Natural killer cell (primary cell): ENCODE data around the gene COL25A1. TPM values are rescaled to one million over a fixed set of nuclear protein-coding genes. Genes with fewer than 3 reads are reported as not detected.
"Not testable (repeated sequence)": the region's sequence is repeated elsewhere in the genome, so short reads cannot be mapped to it uniquely, and the experiment has no call there.

Experiments
- ATAC-seq, 3 donors: fragments of 150-1000 bp in 2 of 3; fragments of 200-7000 bp in 1 of 3; cut with Tn5 transposase; 1 replicate in 1 of 3; 2 replicates in 2 of 3; pipeline ENCODE4 v1.10.0; 2021; ENCODE audit warnings: mild to moderate bottlenecking in 2 of 3, moderate library complexity in 2 of 3
- DNase-seq, 2 donors: peaks; one replicate each; pipeline versions ENCODE4 v3.0.0 to v3.0.0-alpha.2; 2013 to 2021; ENCODE audit warnings: mixed read lengths in 1 of 2
- H3K27ac ChIP-seq: one replicate; pipeline ENCODE4 v1.5.1; 2013; ENCODE audit warnings: mild to moderate bottlenecking, low read length
- H3K27me3 ChIP-seq: one replicate; pipeline ENCODE4 v1.6.1; 2013; ENCODE audit warnings: low read length; ENCODE audit not compliant: control insufficient read depth, insufficient read depth
- H3K36me3 ChIP-seq: one replicate; pipeline ENCODE4 v1.6.1; 2013; ENCODE audit warnings: low read length; ENCODE audit not compliant: control insufficient read depth, insufficient read depth
- H3K4me1 ChIP-seq: one replicate; pipeline ENCODE4 v1.6.1; 2013; ENCODE audit warnings: low read length; ENCODE audit not compliant: control insufficient read depth, insufficient read depth
- H3K4me3 ChIP-seq: one replicate; pipeline ENCODE4 v1.5.1; 2013; ENCODE audit warnings: low read length
- H3K9me3 ChIP-seq: one replicate; pipeline ENCODE4 v1.6.1; 2013; ENCODE audit warnings: low read length; ENCODE audit not compliant: control insufficient read depth, insufficient read depth
- H3K27ac Mint-ChIP-seq, 2 donors: one replicate each; pipeline ENCODE4 v1.8.0; 2022; ENCODE audit warnings: mild to moderate bottlenecking in 2 of 2, mixed read lengths in 2 of 2, moderate library complexity in 1 of 2
- H3K27me3 Mint-ChIP-seq, 2 donors: one replicate each; pipeline ENCODE4 v1.8.0; 2022; ENCODE audit warnings: low read depth in 2 of 2, mixed read lengths in 2 of 2
- H3K36me3 Mint-ChIP-seq: one replicate; pipeline ENCODE4 v1.8.0; 2022; ENCODE audit warnings: mixed read lengths
- H3K4me1 Mint-ChIP-seq, 2 donors: one replicate each; pipeline ENCODE4 v1.8.0; 2022; ENCODE audit warnings: mixed read lengths in 2 of 2
- H3K4me3 Mint-ChIP-seq: one replicate; pipeline ENCODE4 v1.8.0; 2022; ENCODE audit warnings: mild to moderate bottlenecking, moderate library complexity, mixed read lengths
- H3K9me3 Mint-ChIP-seq, 2 donors: one replicate each; pipeline ENCODE4 v1.8.0; 2022; ENCODE audit warnings: mixed read lengths in 2 of 2
- CTCF ChIP-seq: fragments of 200-600 bp; IDR thresholded peaks from one replicate; pipeline ENCODE4 v1.8.0; 2022; ENCODE audit warnings: antibody characterized with exemption
- WGBS: methylation state at CpG from one replicate; pipeline ENCODE4 v1.1.7; 2013; ENCODE audit warnings: missing lambda C conversion rate; ENCODE audit not compliant: insufficient coverage; 5-methylcytosine and 5-hydroxymethylcytosine counted together
- intact Hi-C: fragments of 100-400 bp; cut with micrococcal nuclease; formaldehyde crosslinking; loops from one replicate; pipeline ENCODE4 v1.14.2; 2022
- total RNA-seq, 4 donors: library from RNA; stranded (reverse); fragments of 120-200 nt in 1 of 4; gene quantifications; one replicate each; pipeline versions ENCODE4 v1.2.3 to v1.2.4, GENCODE V29; 2013 to 2022

The COL25A1 gene
- total RNA-seq, 3 donors from 2014 or later (not counting 1 experiment from before 2014, with no cell fraction given), result 0.08 TPM; not detected in 2

GRCh38 chr4:109072595-109072994 lies 229.9 kb downstream of the COL25A1 start:
- H3K27ac Mint-ChIP-seq, result no peak overlapping the region
- no peaks in the 10 kb centered on the region for H3K36me3 Mint-ChIP-seq
- no peaks in the 10 kb centered on the region for H3K4me1 Mint-ChIP-seq
- Histone ChIP-seq H3K27me3 (no peaks in the 10 kb centered on the region), H3K27ac (no peak overlapping the region), H3K4me1 (no peaks in the 10 kb centered on the region), H3K9me3 (no peaks in the 10 kb centered on the region), H3K36me3 (no peaks in the 10 kb centered on the region), H3K4me3 (no peak overlapping the region)
- ATAC-seq (no peak), DNase-seq (no peak)
- H3K4me3 Mint-ChIP-seq, result no peak overlapping the region
- WGBS, result 63% methylated on average over 2 of the region's 2 CpGs
- TF ChIP-seq CTCF, result no peak
- no peaks in the 10 kb centered on the region for H3K27me3 Mint-ChIP-seq
- intact Hi-C loops, result no loop called here
- H3K9me3 Mint-ChIP-seq, result peaks cover 0 to 2% of the 10 kb centered on the region in 2 donors

GRCh38 chr4:109070677-109071076 lies 231.8 kb downstream of the COL25A1 start:
- WGBS, result 93% methylated on average over 4 of the region's 7 CpGs
- H3K4me1 Mint-ChIP-seq, ATAC-seq, H3K9me3 Mint-ChIP-seq, H3K27me3 Mint-ChIP-seq, DNase-seq, H3K36me3 Mint-ChIP-seq, H3K27ac Mint-ChIP-seq, intact Hi-C loops, H3K36me3 ChIP-seq, H3K4me3 Mint-ChIP-seq, H3K4me3 ChIP-seq, H3K4me1 ChIP-seq, H3K9me3 ChIP-seq, H3K27me3 ChIP-seq, H3K27ac ChIP-seq: not testable (repeated sequence)

GRCh38 chr4:109067508-109068235 lies 234.8 kb downstream of the COL25A1 start:
- DNase-seq (no peak), ATAC-seq (no peak)
- Histone ChIP-seq H3K27ac (no peak overlapping the region), H3K9me3 (no peaks in the 10 kb centered on the region), H3K36me3 (no peaks in the 10 kb centered on the region), H3K27me3 (no peaks in the 10 kb centered on the region), H3K4me3 (no peak overlapping the region), H3K4me1 (no peaks in the 10 kb centered on the region)
- no peak overlapping the region for H3K27ac Mint-ChIP-seq
- no peaks in the 10 kb centered on the region for H3K27me3 Mint-ChIP-seq
- no peak for TF ChIP-seq CTCF
- peaks cover 0 to 4% of the 10 kb centered on the region in 2 donors for H3K9me3 Mint-ChIP-seq
- intact Hi-C loops, result no loop called here
- no peak overlapping the region for H3K4me3 Mint-ChIP-seq
- WGBS, result 79% methylated on average over 3 of the region's 4 CpGs
- no peaks in the 10 kb centered on the region for H3K4me1 Mint-ChIP-seq
- H3K36me3 Mint-ChIP-seq, result no peaks in the 10 kb centered on the region

- H3K36me3 Mint-ChIP-seq, result no peaks in the 10 kb centered on the region
- WGBS, result 78% methylated on average over 4 of the region's 4 CpGs
- H3K27me3 Mint-ChIP-seq, result peaks cover 0 to 2% of the 10 kb centered on the region in 2 donors
Measured at GRCh38 chr4:109065006-109065405, 237.5 kb downstream of the COL25A1 start.

More at GRCh38 chr4:109065006-109065405, 237.5 kb downstream of the COL25A1 start:
- no peak for TF ChIP-seq CTCF
- no peak overlapping the region for H3K4me3 Mint-ChIP-seq
- no peaks in the 10 kb centered on the region for H3K36me3 ChIP-seq
- no peak for DNase-seq
- H3K4me3 ChIP-seq, result no peak overlapping the region
- no peaks in the 10 kb centered on the region for H3K4me1 Mint-ChIP-seq
- H3K27me3 ChIP-seq, result no peaks in the 10 kb centered on the region
- intact Hi-C loops, result no loop called here
- H3K27ac Mint-ChIP-seq, result no peak overlapping the region
- no peaks in the 10 kb centered on the region for H3K9me3 ChIP-seq
- no peaks in the 10 kb centered on the region for H3K4me1 ChIP-seq
- H3K27ac ChIP-seq, result no peak overlapping the region
- no peak for ATAC-seq
- peaks cover 0 to 4% of the 10 kb centered on the region in 2 donors for H3K9me3 Mint-ChIP-seq
